Lung (tissue), 12 donors: ENCODE data around the gene KIF1A. TPM values are rescaled to one million over a fixed set of nuclear protein-coding genes. Genes with fewer than 3 reads are reported as not detected.

ENCODE experiments used
- ATAC-seq: fragments of 200-7000 bp; cut with Tn5 transposase; one replicate; pipeline ENCODE4 v1.9.1; 2020; ENCODE audit warnings: moderate number of reproducible peaks; ENCODE audit not compliant: insufficient read depth, low FRiP score
- DNase-seq, 3 donors: peaks; one replicate each; pipeline ENCODE4 v3.0.0-alpha.2; 2013 to 2017
- H3K27ac ChIP-seq, 2 donors: one replicate each; pipeline ENCODE4 v1.5.1; 2013; ENCODE audit warnings: mild to moderate bottlenecking in 2 of 2, moderate library complexity in 2 of 2, control low read depth in 1 of 2, inconsistent platforms in 1 of 2, low read depth in 1 of 2, low read length in 1 of 2
- H3K27me3 ChIP-seq, 3 donors: one replicate each; pipeline ENCODE4 v1.5.1; 2013; ENCODE audit warnings: low read length in 2 of 3; ENCODE audit not compliant: control insufficient read depth in 3 of 3, insufficient read depth in 3 of 3
- H3K36me3 ChIP-seq, 4 donors: one replicate each; pipeline ENCODE4 v1.5.1; 2013; ENCODE audit warnings: low read length in 4 of 4, mild to moderate bottlenecking in 1 of 4, moderate library complexity in 1 of 4; ENCODE audit not compliant: control insufficient read depth in 4 of 4, insufficient read depth in 4 of 4
- H3K4me1 ChIP-seq, 5 donors: one replicate each; pipeline ENCODE4 v1.5.1; 2013; ENCODE audit warnings: low read length in 5 of 5, mild to moderate bottlenecking in 2 of 5, moderate library complexity in 1 of 5; ENCODE audit not compliant: control insufficient read depth in 5 of 5, insufficient read depth in 5 of 5
- H3K4me3 ChIP-seq: one replicate; pipeline ENCODE4 v1.5.1; 2013; ENCODE audit warnings: mild to moderate bottlenecking, control low read depth, moderate library complexity
- H3K9ac ChIP-seq, 2 donors: one replicate each; pipeline ENCODE4 v1.5.1; 2013; ENCODE audit warnings: low read length in 2 of 2, control low read depth in 1 of 2; ENCODE audit not compliant: insufficient read depth in 1 of 2
- H3K9me3 ChIP-seq, 4 donors: one replicate each; pipeline ENCODE4 v1.5.1; 2013; ENCODE audit warnings: low read length in 3 of 4, mild to moderate bottlenecking in 1 of 4, moderate library complexity in 1 of 4; ENCODE audit not compliant: control insufficient read depth in 4 of 4, insufficient read depth in 3 of 4
- WGBS, 2 donors: extraction: QIAGEN DNeasy Blood & Tissue Kit; methylation state at CpG; one replicate each; pipeline ENCODE4 v1.1.7; 2013; 5-methylcytosine and 5-hydroxymethylcytosine counted together
- polyA plus RNA-seq, 2 donors: library from polyadenylated mRNA; stranded (reverse); fragments of 200-250 nt; gene quantifications; one replicate each; pipeline ENCODE4 v1.2.1, GENCODE V29; 2013
- total RNA-seq, 2 donors: library from RNA; depleted of rRNA in 1 of 2; stranded (reverse); fragments of >200 nt in 1 of 2; gene quantifications; one replicate each; pipeline ENCODE4 v1.2.1, GENCODE V29; 2014 to 2021
- TF ChIP-seq, protein P1 (sequence below): IDR thresholded peaks from 2 replicates; pipeline ENCODE4 v1.5.1; 2012; ENCODE audit warnings: mild to moderate bottlenecking; ENCODE audit errors: control extremely low read depth, extremely low read depth
- donor health status: control.
- donor health status: control.
- donor health status: Bipolar disorder and iron deficiency.
- donor health status: healthy.
- donor health status: DM: yes; HTN: yes; CAD: no.

Gene KIF1A
- total and polyA plus RNA-seq, 4 donors: 0.14 to 2.3 (median 0.46) TPM

DNA sequence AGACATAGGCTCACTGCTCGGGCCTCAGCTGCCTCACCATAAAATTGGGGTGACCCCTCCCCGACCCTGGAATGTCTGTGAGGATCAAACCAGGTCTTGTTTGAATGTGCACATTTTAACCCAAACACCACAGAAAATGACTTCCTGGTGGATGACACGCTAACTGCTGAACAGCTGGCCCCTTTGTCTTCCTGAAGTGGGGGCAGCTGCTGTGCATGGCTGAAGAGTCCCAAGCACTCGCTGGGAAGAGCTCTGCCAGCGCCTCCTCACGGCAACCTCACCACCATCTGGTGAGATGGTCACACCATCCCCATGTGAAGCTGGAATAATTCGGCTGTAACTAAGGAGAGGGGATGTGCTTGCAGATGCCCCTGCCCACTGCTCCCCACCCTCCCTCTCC, 94.3 kb downstream of the KIF1A start:
- Histone ChIP-seq H3K9me3 (no peaks in the 10 kb centered on the region), H3K4me3 (no peak overlapping the region), H3K36me3 (no peaks in the 10 kb centered on the region), H3K4me1 (peaks cover 0 to under 1% (median 0%) of the 10 kb centered on the region in 5 donors), H3K9ac (no peak overlapping the region), H3K27ac (no peak overlapping the region), H3K27me3 (no peaks in the 10 kb centered on the region)
- DNase-seq (no peak), ATAC-seq (no peak)
- TF ChIP-seq, protein P1, sequence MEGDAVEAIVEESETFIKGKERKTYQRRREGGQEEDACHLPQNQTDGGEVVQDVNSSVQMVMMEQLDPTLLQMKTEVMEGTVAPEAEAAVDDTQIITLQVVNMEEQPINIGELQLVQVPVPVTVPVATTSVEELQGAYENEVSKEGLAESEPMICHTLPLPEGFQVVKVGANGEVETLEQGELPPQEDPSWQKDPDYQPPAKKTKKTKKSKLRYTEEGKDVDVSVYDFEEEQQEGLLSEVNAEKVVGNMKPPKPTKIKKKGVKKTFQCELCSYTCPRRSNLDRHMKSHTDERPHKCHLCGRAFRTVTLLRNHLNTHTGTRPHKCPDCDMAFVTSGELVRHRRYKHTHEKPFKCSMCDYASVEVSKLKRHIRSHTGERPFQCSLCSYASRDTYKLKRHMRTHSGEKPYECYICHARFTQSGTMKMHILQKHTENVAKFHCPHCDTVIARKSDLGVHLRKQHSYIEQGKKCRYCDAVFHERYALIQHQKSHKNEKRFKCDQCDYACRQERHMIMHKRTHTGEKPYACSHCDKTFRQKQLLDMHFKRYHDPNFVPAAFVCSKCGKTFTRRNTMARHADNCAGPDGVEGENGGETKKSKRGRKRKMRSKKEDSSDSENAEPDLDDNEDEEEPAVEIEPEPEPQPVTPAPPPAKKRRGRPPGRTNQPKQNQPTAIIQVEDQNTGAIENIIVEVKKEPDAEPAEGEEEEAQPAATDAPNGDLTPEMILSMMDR: no peak
- 71 to 77% methylated on average over 7 of the region's 7 CpGs for WGBS, 2 donors

DNA sequence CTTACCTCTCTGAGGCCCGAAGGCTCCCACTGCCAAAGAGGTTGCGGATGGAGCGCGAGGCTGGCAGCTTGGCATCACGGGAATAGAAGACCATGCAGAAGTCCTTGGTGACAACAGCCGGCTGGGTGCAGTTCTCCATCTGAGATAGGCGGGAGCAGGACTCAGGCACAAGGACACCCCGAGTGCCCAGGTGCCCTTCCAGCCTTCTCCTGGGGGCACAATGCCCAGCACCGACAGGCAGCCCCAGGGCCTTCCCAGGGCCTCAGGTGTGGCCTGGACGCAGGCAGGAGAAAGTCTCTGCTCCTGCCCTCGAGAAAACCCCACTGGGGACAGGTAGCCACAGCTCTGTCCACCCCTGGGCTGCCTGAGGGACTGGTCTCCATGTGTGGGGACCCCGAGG, 94.8 kb downstream of the KIF1A start:
- no peak overlapping the region for H3K9ac ChIP-seq
- WGBS, 2 donors: 87 to 96% methylated on average over 12 of the region's 12 CpGs
- H3K27me3 ChIP-seq: no peaks in the 10 kb centered on the region
- H3K4me1 ChIP-seq: no peaks in the 10 kb centered on the region
- ATAC-seq (no peak), DNase-seq (no peak)
- H3K36me3 ChIP-seq: no peaks in the 10 kb centered on the region
- no peaks in the 10 kb centered on the region for H3K9me3 ChIP-seq
- no peak overlapping the region for H3K4me3 ChIP-seq
- TF ChIP-seq, protein P1: no peak
- no peak overlapping the region for H3K27ac ChIP-seq

DNA sequence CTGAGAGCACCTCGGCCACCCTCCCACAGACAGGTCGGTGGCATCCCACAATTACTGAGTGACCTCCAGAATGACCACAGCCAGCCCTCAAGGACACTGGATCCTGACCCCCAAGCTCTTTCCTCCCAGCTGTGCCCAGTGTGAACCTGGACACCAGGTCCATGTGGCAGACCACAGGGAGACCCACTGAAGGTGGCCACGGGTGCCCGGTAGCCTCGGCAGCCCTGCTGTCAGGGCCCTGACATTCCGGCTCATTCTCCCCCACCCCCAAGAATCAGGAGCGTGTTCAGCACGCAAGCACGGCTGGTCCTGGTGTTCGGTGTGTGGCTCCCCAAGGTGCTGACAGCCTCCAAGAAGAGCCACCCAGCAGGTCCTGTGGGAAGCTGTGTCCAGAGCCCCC, 95.6 kb downstream of the KIF1A start:
- H3K9me3 ChIP-seq: no peaks in the 10 kb centered on the region
- no peak overlapping the region for H3K27ac ChIP-seq
- no peak overlapping the region for H3K9ac ChIP-seq
- ATAC-seq (no peak), DNase-seq (no peak)
- TF ChIP-seq, protein P1: no peak
- H3K4me3 ChIP-seq: no peak overlapping the region
- no peaks in the 10 kb centered on the region for H3K4me1 ChIP-seq
- WGBS, 2 donors: 88 to 89% methylated on average over 10 of the region's 10 CpGs
- H3K36me3 ChIP-seq: no peaks in the 10 kb centered on the region
- no peaks in the 10 kb centered on the region for H3K27me3 ChIP-seq

DNA sequence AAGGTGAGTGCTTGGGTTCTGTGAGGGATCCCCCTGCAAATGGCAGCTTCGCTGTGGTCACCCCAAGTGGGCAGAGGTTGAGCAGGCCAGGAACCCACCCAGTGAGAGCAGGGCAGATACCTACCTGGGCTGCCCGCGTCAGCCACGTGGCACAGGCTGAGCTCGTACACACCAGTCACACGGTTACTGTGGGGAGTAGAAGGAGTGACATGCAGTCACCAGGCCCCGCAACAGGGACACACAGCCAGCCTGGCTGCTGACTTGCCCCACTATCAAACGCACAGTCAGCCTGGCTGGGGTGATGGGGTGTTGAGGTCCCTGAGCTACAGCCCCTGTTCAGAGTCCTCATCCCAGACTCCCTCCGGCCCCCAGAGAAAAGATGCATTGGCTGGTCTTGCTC, 96.2 kb downstream of the KIF1A start:
- DNase-seq (no peak), ATAC-seq (no peak)
- H3K9ac ChIP-seq: no peak overlapping the region
- 91 to 95% methylated on average over 9 of the region's 9 CpGs for WGBS, 2 donors
- H3K36me3 ChIP-seq: no peaks in the 10 kb centered on the region
- H3K27ac ChIP-seq: no peak overlapping the region
- TF ChIP-seq, protein P1: no peak
- H3K9me3 ChIP-seq: no peaks in the 10 kb centered on the region
- H3K4me3 ChIP-seq: no peak overlapping the region
- H3K27me3 ChIP-seq: no peaks in the 10 kb centered on the region
- H3K4me1 ChIP-seq: no peaks in the 10 kb centered on the region
